ENCODE measurements around the gene TNS2.

GRCh38 chr12:53103860-53104305 lies 54.0 kb downstream of the TNS2 start:
- TF ChIP-seq POLR2A (IDR thresholded peaks at IDR 0.05) = no peak
- TF ChIP-seq, protein P1, sequence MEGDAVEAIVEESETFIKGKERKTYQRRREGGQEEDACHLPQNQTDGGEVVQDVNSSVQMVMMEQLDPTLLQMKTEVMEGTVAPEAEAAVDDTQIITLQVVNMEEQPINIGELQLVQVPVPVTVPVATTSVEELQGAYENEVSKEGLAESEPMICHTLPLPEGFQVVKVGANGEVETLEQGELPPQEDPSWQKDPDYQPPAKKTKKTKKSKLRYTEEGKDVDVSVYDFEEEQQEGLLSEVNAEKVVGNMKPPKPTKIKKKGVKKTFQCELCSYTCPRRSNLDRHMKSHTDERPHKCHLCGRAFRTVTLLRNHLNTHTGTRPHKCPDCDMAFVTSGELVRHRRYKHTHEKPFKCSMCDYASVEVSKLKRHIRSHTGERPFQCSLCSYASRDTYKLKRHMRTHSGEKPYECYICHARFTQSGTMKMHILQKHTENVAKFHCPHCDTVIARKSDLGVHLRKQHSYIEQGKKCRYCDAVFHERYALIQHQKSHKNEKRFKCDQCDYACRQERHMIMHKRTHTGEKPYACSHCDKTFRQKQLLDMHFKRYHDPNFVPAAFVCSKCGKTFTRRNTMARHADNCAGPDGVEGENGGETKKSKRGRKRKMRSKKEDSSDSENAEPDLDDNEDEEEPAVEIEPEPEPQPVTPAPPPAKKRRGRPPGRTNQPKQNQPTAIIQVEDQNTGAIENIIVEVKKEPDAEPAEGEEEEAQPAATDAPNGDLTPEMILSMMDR (IDR thresholded peaks at IDR 0.05) = no peak

Measured in upper lobe of left lung (tissue), 4 donors.